ENCODE measurements around the gene ETV3L.

ETV3L gene

GRCh38 chr1:157116737-157117103, 17.1 kb upstream of the ETV3L start:
- TF ChIP-seq, protein P1, sequence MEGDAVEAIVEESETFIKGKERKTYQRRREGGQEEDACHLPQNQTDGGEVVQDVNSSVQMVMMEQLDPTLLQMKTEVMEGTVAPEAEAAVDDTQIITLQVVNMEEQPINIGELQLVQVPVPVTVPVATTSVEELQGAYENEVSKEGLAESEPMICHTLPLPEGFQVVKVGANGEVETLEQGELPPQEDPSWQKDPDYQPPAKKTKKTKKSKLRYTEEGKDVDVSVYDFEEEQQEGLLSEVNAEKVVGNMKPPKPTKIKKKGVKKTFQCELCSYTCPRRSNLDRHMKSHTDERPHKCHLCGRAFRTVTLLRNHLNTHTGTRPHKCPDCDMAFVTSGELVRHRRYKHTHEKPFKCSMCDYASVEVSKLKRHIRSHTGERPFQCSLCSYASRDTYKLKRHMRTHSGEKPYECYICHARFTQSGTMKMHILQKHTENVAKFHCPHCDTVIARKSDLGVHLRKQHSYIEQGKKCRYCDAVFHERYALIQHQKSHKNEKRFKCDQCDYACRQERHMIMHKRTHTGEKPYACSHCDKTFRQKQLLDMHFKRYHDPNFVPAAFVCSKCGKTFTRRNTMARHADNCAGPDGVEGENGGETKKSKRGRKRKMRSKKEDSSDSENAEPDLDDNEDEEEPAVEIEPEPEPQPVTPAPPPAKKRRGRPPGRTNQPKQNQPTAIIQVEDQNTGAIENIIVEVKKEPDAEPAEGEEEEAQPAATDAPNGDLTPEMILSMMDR (IDR thresholded peaks at IDR 0.05; ENCODE audit: low read depth, low read length, missing control alignments), result no peak
- no peak overlapping the region for H3K4me3 ChIP-seq (ENCODE audit: low read depth, low read length)
- DNase-seq (ENCODE audit: low read depth), result no peak

DNA sequence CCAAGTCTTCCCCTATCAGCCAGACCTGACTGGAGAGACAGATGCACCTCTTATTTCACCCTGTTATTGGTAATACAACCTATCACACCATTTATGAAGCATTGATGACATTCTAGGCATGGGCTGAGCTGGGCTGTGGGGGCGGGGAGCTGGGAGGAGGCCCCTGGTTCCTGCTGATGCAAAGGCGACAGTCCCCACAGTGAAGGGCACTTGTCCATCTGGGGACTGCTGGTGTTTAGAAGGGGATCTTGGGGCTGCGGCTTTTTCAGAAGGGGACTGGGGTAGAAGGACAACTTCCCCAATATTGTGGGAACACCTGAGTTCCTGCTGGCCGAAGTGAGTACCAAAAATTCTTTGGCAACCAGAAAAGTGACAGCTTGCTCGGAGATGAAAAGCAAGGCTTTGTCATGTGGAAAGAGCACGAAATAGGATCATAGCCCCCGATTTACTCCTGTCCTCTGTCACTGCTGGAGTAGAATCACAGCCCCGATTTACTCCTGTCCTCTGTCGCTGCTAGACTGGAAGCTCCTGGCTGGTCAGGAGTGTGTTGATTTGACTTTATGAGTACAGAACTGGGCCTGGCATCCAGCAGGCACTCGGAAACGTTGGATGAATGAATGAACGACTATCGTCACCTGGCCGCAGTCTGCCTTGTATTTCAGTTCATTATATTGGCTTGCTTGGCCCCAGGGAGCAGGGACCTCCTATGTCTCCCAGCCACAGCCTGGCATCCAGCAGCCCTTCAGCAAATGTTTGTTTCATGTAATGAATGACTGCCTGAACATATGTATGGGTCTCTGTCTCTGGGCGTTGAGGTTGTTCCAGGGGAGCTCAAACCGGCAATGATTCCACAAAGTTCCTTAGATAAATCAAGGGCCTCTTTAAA, 16.5 kb upstream of the ETV3L start:
- DNase-seq (ENCODE audit: low read depth), result no peak

DNA sequence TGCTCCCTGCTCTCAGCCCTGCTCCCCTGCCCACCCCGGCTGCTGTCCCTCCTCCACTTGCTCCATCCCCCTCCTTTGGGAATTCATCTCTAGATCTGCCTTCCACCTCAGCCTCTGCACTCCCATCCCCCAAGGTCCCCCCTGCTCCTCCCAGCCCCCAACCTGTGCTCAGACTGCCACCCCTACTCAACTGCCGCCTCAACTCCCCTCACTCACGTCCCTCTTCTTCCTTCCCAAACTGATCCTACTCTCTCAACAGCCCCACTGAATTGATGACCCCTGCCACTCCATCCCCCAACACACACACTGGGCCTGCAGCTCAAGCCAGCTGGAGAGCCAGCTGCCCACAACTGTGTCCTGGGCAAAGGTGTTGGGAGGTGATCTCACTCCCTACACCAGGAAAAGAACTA, 15.8 kb upstream of the ETV3L start:
- no peak overlapping the region for H3K4me3 ChIP-seq (ENCODE audit: low read depth, low read length)
- TF ChIP-seq, protein P1 (IDR thresholded peaks at IDR 0.05; ENCODE audit: low read depth, low read length, missing control alignments), result no peak
- DNase-seq (ENCODE audit: low read depth), result no peak

More for the DNA sequence above, 16.5 kb upstream of the ETV3L start:
- H3K4me3 ChIP-seq (ENCODE audit: low read depth, low read length), result no peak overlapping the region
- TF ChIP-seq, protein P1 (IDR thresholded peaks at IDR 0.05; ENCODE audit: low read depth, low read length, missing control alignments), result no peak

- TF ChIP-seq, protein P1 (IDR thresholded peaks at IDR 0.05; ENCODE audit: low read depth, low read length, missing control alignments), result no peak
- no peak overlapping the region for H3K4me3 ChIP-seq (ENCODE audit: low read depth, low read length)
- DNase-seq (ENCODE audit: low read depth), result no peak
Observed at GRCh38 chr1:157114183-157115121, 14.8 kb upstream of the ETV3L start.

DNA sequence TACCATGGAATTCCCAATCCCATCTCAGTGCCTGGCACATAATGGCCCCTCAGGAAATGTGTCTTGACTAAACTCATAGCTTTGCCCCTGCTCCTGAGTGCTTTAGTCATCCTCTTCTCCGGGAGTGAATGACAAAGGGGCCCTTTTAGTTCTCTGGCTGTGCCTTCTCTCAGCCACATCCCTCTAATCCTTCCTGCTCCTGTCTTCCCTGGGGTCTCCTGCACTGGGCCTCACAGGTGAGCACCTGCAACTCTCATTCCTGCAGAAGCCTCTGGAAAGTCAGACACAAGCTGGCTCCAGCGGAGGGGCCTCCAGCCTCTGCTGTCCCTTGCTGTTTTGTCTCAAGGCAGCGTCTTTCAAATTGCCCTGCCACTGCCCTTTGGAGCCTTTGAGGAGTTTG, 14.0 kb upstream of the ETV3L start:
- DNase-seq (ENCODE audit: low read depth), result no peak
- TF ChIP-seq, protein P1 (IDR thresholded peaks at IDR 0.05; ENCODE audit: low read depth, low read length, missing control alignments), result no peak
- H3K4me3 ChIP-seq (ENCODE audit: low read depth, low read length), result no peak overlapping the region

GRCh38 chr1:157113106-157113505, 13.5 kb upstream of the ETV3L start:
- no peak overlapping the region for H3K4me3 ChIP-seq (ENCODE audit: low read depth, low read length)
- no peak for DNase-seq (ENCODE audit: low read depth)
- TF ChIP-seq, protein P1 (IDR thresholded peaks at IDR 0.05; ENCODE audit: low read depth, low read length, missing control alignments), result no peak
